K562 (cell line): ENCODE data around the gene PCCA. TPM values are rescaled to one million over a fixed set of nuclear protein-coding genes. Genes with fewer than 3 reads are reported as not detected.

Experiments
- ATAC-seq: fragments of 200-7000 bp; cut with Tn5 transposase; 3 replicates; pipeline ENCODE4 v1.9.1; 2020; ENCODE audit warnings: moderate library complexity
- BruUV-seq: library from RNA; stranded (reverse); fragments of 400-500 nt; replicated peaks from 2 replicates; lab custom pipeline; 2021; lab: Mats Ljungman, UMichigan
- CTCF ChIA-PET: fragments of 300-600 bp; formaldehyde crosslinking; extraction: SDS; loops from one replicate; lab custom pipeline; 2021; ENCODE audit warnings: low intra/inter-chr PET ratio; lab: Yijun Ruan, JAX
- POLR2A ChIA-PET: fragments of 300-600, 350-650 bp; sonication (Branson Sonifier 250); formaldehyde crosslinking; extraction: SDS; loops from one replicate; lab custom pipeline; 2021; ENCODE audit warnings: antibody characterized with exemption, inconsistent platforms; lab: Yijun Ruan, JAX
- DNase-seq, 4 experiments: peaks; one replicate each; pipeline versions ENCODE4 v3.0.0 to v3.0.0-alpha.2; 2011 to 2018; ENCODE audit warnings: low spot score in 3 of 4, mixed read lengths in 3 of 4; ENCODE audit errors: extremely low read depth in 1 of 4
- FAIRE-seq: peaks from 2 replicates; lab custom pipeline; 2011; peaks lifted over from hg19 to GRCh38; lab: Jason Lieb, UNC
- H2AFZ ChIP-seq: 2 replicates; pipeline ENCODE4 v1.6.0; 2011; ENCODE audit warnings: low read depth, low read length, control low read depth, inconsistent platforms
- H3K27ac ChIP-seq: fragments of 200-600 bp; 3 replicates; pipeline ENCODE4 v1.8.0; 2011; ENCODE audit warnings: low read depth, mild to moderate bottlenecking, control low read depth, inconsistent platforms, low read length, moderate library complexity, mixed read lengths; ENCODE audit errors: extremely low read depth
- H3K27me3 ChIP-seq, 2 experiments: fragments of 300-600 bp in 1 of 2; 2 replicates in 1 of 2; 3 replicates in 1 of 2; pipeline versions ENCODE4 v1.6.0 to v1.8.0; 2011; ENCODE audit warnings: inconsistent platforms in 2 of 2, low read length in 2 of 2, mild to moderate bottlenecking in 1 of 2, mixed read lengths in 1 of 2, moderate library complexity in 1 of 2; ENCODE audit not compliant: control insufficient read depth in 2 of 2, insufficient read depth in 2 of 2
- H3K36me3 ChIP-seq: fragments of 300-600 bp; 3 replicates; pipeline ENCODE4 v1.8.0; 2011; ENCODE audit warnings: mild to moderate bottlenecking, low read length, inconsistent platforms; ENCODE audit not compliant: control insufficient read depth, insufficient read depth
- H3K4me1 ChIP-seq, 2 experiments: fragments of 200-600 bp in 1 of 2; replicated peaks in 1 of 2; 2 replicates in 1 of 2; 3 replicates in 1 of 2; pipeline versions ENCODE4 v1.5.1 to v1.8.0; 2011; ENCODE audit warnings: inconsistent platforms in 2 of 2, low read length in 2 of 2, mild to moderate bottlenecking in 1 of 2, mixed read lengths in 1 of 2, moderate library complexity in 1 of 2; ENCODE audit not compliant: control insufficient read depth in 2 of 2, insufficient read depth in 2 of 2
- H3K4me2 ChIP-seq: 2 replicates; pipeline ENCODE4 v1.6.1; 2011; ENCODE audit warnings: low read length, control low read depth, inconsistent platforms, mixed read lengths; ENCODE audit not compliant: insufficient read depth
- H3K4me3 ChIP-seq: fragments of 200-600 bp; sonication (generic), shearing (Covaris generic); 2 replicates; pipeline ENCODE4 v1.5.1; 2016; ENCODE audit warnings: control low read depth, inconsistent platforms
- H3K79me2 ChIP-seq: fragments of 200-600 bp; 3 replicates; pipeline ENCODE4 v1.8.0; 2011; ENCODE audit warnings: low read length, inconsistent platforms; ENCODE audit not compliant: control insufficient read depth, insufficient read depth
- H3K9ac ChIP-seq, 2 experiments: 2 replicates each; pipeline versions ENCODE4 v1.6.0 to v1.6.1; 2011; ENCODE audit warnings: low read depth in 2 of 2, low read length in 2 of 2, control low read depth in 1 of 2, inconsistent platforms in 1 of 2, mild to moderate bottlenecking in 1 of 2, mixed read lengths in 1 of 2; ENCODE audit not compliant: insufficient read depth in 1 of 2
- H3K9me1 ChIP-seq: one replicate; pipeline ENCODE4 v1.6.0; 2011; ENCODE audit warnings: inconsistent platforms, mild to moderate bottlenecking, low read length, moderate library complexity; ENCODE audit not compliant: control insufficient read depth, insufficient read depth
- H3K9me3 ChIP-seq: replicated peaks from 2 replicates; pipeline ENCODE4 v1.5.1; 2011; ENCODE audit warnings: low read depth, low read length, inconsistent platforms; ENCODE audit not compliant: control insufficient read depth, insufficient read depth
- H4K20me1 ChIP-seq: replicated peaks from 2 replicates; pipeline ENCODE4 v1.6.1; 2011; ENCODE audit warnings: low read length, inconsistent platforms, mixed read lengths; ENCODE audit not compliant: control insufficient read depth, insufficient read depth
- ATF1 ChIP-seq, 2 experiments: fragments of 450-650 bp in 1 of 2; IDR thresholded peaks; 2 replicates each; pipeline ENCODE4 v1.6.1; 2016; ENCODE audit warnings: missing compliant biosample characterization in 1 of 2, missing genetic modification characterization in 1 of 2
- BMI1 ChIP-seq: fragments of 150-350 bp; IDR thresholded peaks from 2 replicates; pipeline ENCODE4 v1.6.1; 2014; ENCODE audit warnings: low read length
- CHAMP1 ChIP-seq: fragments of 450-650 bp; IDR thresholded peaks from 2 replicates; pipeline ENCODE4 v1.6.1; 2016; ENCODE audit warnings: mild to moderate bottlenecking
- CREB3L1 ChIP-seq: fragments of 450-650 bp; IDR thresholded peaks from 2 replicates; pipeline ENCODE4 v1.6.1; 2014; ENCODE audit warnings: low read depth, mild to moderate bottlenecking, moderate library complexity, borderline replicate concordance
- DIDO1 ChIP-seq: fragments of 450-650 bp; IDR thresholded peaks from 2 replicates; pipeline ENCODE4 v1.6.1; 2016; ENCODE audit warnings: low read depth, missing biosample characterization, missing genetic modification characterization
- HMGXB4 ChIP-seq: sonication (generic); formaldehyde crosslinking; IDR thresholded peaks from 2 replicates; pipeline ENCODE4 v1.8.1; 2023; ENCODE audit warnings: mild to moderate bottlenecking, missing genetic modification reagents
- KAT8 ChIP-seq: fragments of 450-650 bp; IDR thresholded peaks from 2 replicates; pipeline ENCODE4 v1.6.1; 2016; ENCODE audit warnings: low read depth, mild to moderate bottlenecking
- POLR2AphosphoS2 ChIP-seq: IDR thresholded peaks from 2 replicates; pipeline ENCODE4 v1.6.1; 2012; ENCODE audit warnings: low read length, improper control_type of control experiment
- RAD51 ChIP-seq: fragments of 450-650 bp; IDR thresholded peaks from 2 replicates; pipeline ENCODE4 v1.7.1; 2016; ENCODE audit warnings: low read depth, mild to moderate bottlenecking, borderline replicate concordance
- SMARCB1 ChIP-seq: IDR thresholded peaks from 2 replicates; pipeline ENCODE4 v1.6.1; 2011; ENCODE audit warnings: improper control_type of control experiment, low read depth; ENCODE audit not compliant: insufficient read length
- SRSF1 ChIP-seq: fragments of 200-400 bp; formaldehyde crosslinking; IDR thresholded peaks from 2 replicates; pipeline ENCODE4 v1.6.1; 2017; ENCODE audit warnings: mild to moderate bottlenecking, low read depth, low read length, moderate library complexity
- STAT5A ChIP-seq: IDR thresholded peaks from 2 replicates; pipeline ENCODE4 v1.6.1; 2012; ENCODE audit warnings: low read length, inconsistent platforms, borderline replicate concordance
- U2AF1 ChIP-seq: fragments of 200-400 bp; formaldehyde crosslinking; optimal IDR thresholded peaks from 2 replicates; pipeline ENCODE3; 2017; ENCODE audit warnings: mild to moderate bottlenecking, low read depth, low read length, moderate library complexity
- ZC3H8 ChIP-seq: fragments of 450-650 bp; IDR thresholded peaks from 2 replicates; pipeline ENCODE4 v1.6.1; 2017
- ZFP1 ChIP-seq: fragments of 450-650 bp; formaldehyde crosslinking; IDR thresholded peaks from 2 replicates; pipeline ENCODE4 v1.4.0; 2020; ENCODE audit warnings: mild to moderate bottlenecking, mixed read lengths
- ZNF3 ChIP-seq: fragments of 250-450 bp; sonication (Bioruptor Pico); IDR thresholded peaks from 2 replicates; pipeline ENCODE4 v1.5.0; 2021; ENCODE audit warnings: mild to moderate bottlenecking, moderate library complexity
- ZNF408 ChIP-seq: fragments of 250-450 bp; sonication (Bioruptor Pico); IDR thresholded peaks from 2 replicates; pipeline ENCODE4 v1.4.0; 2020; ENCODE audit warnings: low read depth, mild to moderate bottlenecking, moderate library complexity
- ZNF57 ChIP-seq: fragments of 450-650 bp; formaldehyde crosslinking; IDR thresholded peaks from 2 replicates; pipeline ENCODE4 v1.4.0; 2020; ENCODE audit warnings: mild to moderate bottlenecking, moderate library complexity
- WGBS: fragments of 100-300 bp; shearing (Covaris generic); methylation state at CpG from one replicate; pipeline ENCODE4 v1.1.6; 2016; ENCODE audit warnings: low coverage, mixed read lengths; ENCODE audit not compliant: insufficient coverage; ENCODE audit errors: missing lambda C conversion rate; 5-methylcytosine and 5-hydroxymethylcytosine counted together
- in situ Hi-C: fragments of 300-500 bp; cut with MboI; formaldehyde crosslinking; loops from 4 replicates; pipeline ENCODE4 v1.15.0; 2018; ENCODE audit warnings: inconsistent platforms, mixed read lengths
- intact Hi-C: fragments of 100-400 bp; cut with micrococcal nuclease; formaldehyde crosslinking; loops from 2 replicates; pipeline ENCODE4 v1.14.2; 2022
- polyA plus RNA-seq, 8 experiments: library from polyadenylated mRNA; depleted of rRNA in 4 of 8; stranded (reverse) in 5 of 8; unstranded in 3 of 8; fragments of >200 nt; fragmentation: Nextera tagmentation in 2 of 8; fragmentation: Illumina TruSeq in 1 of 8; extraction: Ambion mirVana in 2 of 8; extraction: Trizol in 1 of 8; gene quantifications; 2 replicates each; pipeline versions ENCODE4 v1.2.1 to v1.2.3, GENCODE V29; 2011 to 2014; ENCODE audit warnings: inconsistent platforms in 1 of 8, missing spikeins in 1 of 8
- total RNA-seq, 7 experiments: library from RNA; depleted of rRNA in 6 of 7; stranded (reverse); fragments of >200 nt in 6 of 7; fragmentation: Illumina TruSeq in 2 of 7; extraction: Trizol in 2 of 7; gene quantifications; 2 replicates each; pipeline versions ENCODE4 v1.2.1 to v1.2.3, GENCODE V29; 2011 to 2021; ENCODE audit warnings: low replicate concordance in 1 of 7

PCCA gene
- total and polyA plus RNA-seq, 9 of the 15 experiments (the other 6 are each of a cell fraction or from before 2014, with no cell fraction given), result 5.2 to 14.1 (median 9.7) TPM

- ATAC-seq (no peak), DNase-seq (no peak), FAIRE-seq (no peak)
- no peaks in the 10 kb centered on the region for H3K27me3 ChIP-seq
- no peaks in the 10 kb centered on the region for H3K36me3 ChIP-seq
- no peaks in the 10 kb centered on the region for H3K79me2 ChIP-seq
- no peaks in the 10 kb centered on the region for H3K9me3 ChIP-seq
- 76% methylated on average over 6 of the region's 6 CpGs for WGBS
- ChIA-PET POLR2A (no interaction called here), CTCF (no interaction called here)
- no peak overlapping the region for H3K4me3 ChIP-seq
- intact Hi-C loops, result no loop called here
- H4K20me1 ChIP-seq, result no peaks in the 10 kb centered on the region
- no peak overlapping the region for H2AFZ ChIP-seq
- TF ChIP-seq ZNF408 (CRISPR knock-in tag) (no peak), CHAMP1 (no peak), ZC3H8 (no peak), BMI1 (no peak), ZNF57 (CRISPR knock-in tag) (no peak), U2AF1 (no peak), HMGXB4 (CRISPR knock-in tag) (no peak), POLR2AphosphoS2 (no peak), ZFP1 (CRISPR knock-in tag) (no peak), CREB3L1 (no peak), KAT8 (no peak), SRSF1 (no peak), DIDO1 (tag) (no peak), SMARCB1 (no peak), STAT5A (no peak), ATF1 (CRISPR knock-in tag; IDR thresholded peaks at IDR 0.05) (no peak), ATF1 (tag; IDR thresholded peaks at IDR 0.05) (no peak), RAD51 (no peak), ZNF3 (CRISPR knock-in tag) (no peak)
- no peaks in the 10 kb centered on the region for H3K4me1 ChIP-seq
- in situ Hi-C loops, result no loop called here
- BruUV-seq, result no TSS peak
- H3K27ac ChIP-seq, result no peak overlapping the region
- no peak overlapping the region for H3K4me2 ChIP-seq
- no peaks in the 10 kb centered on the region for H3K9me1 ChIP-seq
- no peak overlapping the region for H3K9ac ChIP-seq
Observed at GRCh38 chr13:100341327-100341726, 252.4 kb downstream of the PCCA start.
